BE2C (cell line): ENCODE data around the gene JARID2.

Source experiments
- DNase-seq: peaks from one replicate; pipeline ENCODE4 v3.0.0-alpha.2; 2020
- H3K27me3 ChIP-seq: fragments of 250-450 bp; sonication (Bioruptor Pico); 2 replicates; pipeline ENCODE4 v1.5.1; 2020; ENCODE audit warnings: mild to moderate bottlenecking
- H3K36me3 ChIP-seq: fragments of 250-450 bp; sonication (Bioruptor Pico); 2 replicates; pipeline ENCODE4 v1.5.1; 2020; ENCODE audit warnings: mild to moderate bottlenecking
- H3K4me1 ChIP-seq: fragments of 250-450 bp; sonication (Bioruptor Pico); 2 replicates; pipeline ENCODE4 v1.5.1; 2020
- H3K4me3 ChIP-seq: 2 replicates; pipeline ENCODE4 v1.5.1; 2011; ENCODE audit warnings: low read depth, low read length
- H3K9me3 ChIP-seq: fragments of 250-450 bp; sonication (Bioruptor Pico); 2 replicates; pipeline ENCODE4 v1.5.1; 2020
- CTCF ChIP-seq: IDR thresholded peaks from 2 replicates; pipeline ENCODE4 v1.5.1; 2012; ENCODE audit warnings: mild to moderate bottlenecking, low read depth, low read length

Gene JARID2

GRCh38 chr6:15553736-15554294, 307.9 kb downstream of the JARID2 start:
- Histone ChIP-seq H3K4me3 (no peak overlapping the region), H3K9me3 (no peaks in the 10 kb centered on the region; the same call in 1 of the 2 replicates), H3K27me3 (no peaks in the 10 kb centered on the region), H3K36me3 (no peaks in the 10 kb centered on the region), H3K4me1 (peaks cover 10% of the 10 kb centered on the region)
- TF ChIP-seq CTCF: no peak
- DNase-seq: no peak

DNA sequence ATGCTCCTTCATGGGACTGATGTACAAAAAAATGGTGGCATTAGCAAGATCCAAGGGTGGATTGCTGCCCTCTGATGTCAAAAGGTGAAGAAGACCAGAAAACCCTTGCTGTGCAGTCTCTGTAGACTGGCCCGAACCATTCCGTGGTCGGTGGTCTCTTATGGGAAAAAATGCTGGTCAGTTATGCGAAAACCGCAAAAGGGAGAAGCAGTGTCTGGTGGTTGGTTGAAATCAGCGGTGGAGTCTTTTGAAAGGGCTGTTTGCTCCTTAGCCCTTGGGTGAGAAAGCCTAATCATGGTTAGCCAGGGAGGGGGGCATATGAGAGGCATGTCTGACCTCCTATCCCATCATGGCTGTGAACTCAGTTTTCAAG, 308.8 kb downstream of the JARID2 start:
- peaks cover 10% of the 10 kb centered on the region for H3K4me1 ChIP-seq
- H3K36me3 ChIP-seq: no peaks in the 10 kb centered on the region
- no peaks in the 10 kb centered on the region for H3K27me3 ChIP-seq
- no peaks in the 10 kb centered on the region; the same call in 1 of the 2 replicates for H3K9me3 ChIP-seq
- TF ChIP-seq CTCF: no peak
- no peak for DNase-seq
- no peak overlapping the region for H3K4me3 ChIP-seq

- peaks cover 10% of the 10 kb centered on the region for H3K4me1 ChIP-seq
- no peaks in the 10 kb centered on the region for H3K36me3 ChIP-seq
- no peak for DNase-seq
- H3K9me3 ChIP-seq: no peaks in the 10 kb centered on the region; the same call in 1 of the 2 replicates
- H3K27me3 ChIP-seq: no peaks in the 10 kb centered on the region
- no peak for TF ChIP-seq CTCF
- no peak overlapping the region for H3K4me3 ChIP-seq
These were observed 309.5 kb downstream of the JARID2 start for GRCh38 chr6:15555101-15556038.

- TF ChIP-seq CTCF: no peak
- H3K36me3 ChIP-seq: no peaks in the 10 kb centered on the region
- no peaks in the 10 kb centered on the region; the same call in 1 of the 2 replicates for H3K9me3 ChIP-seq
- no peak overlapping the region for H3K4me3 ChIP-seq
- H3K4me1 ChIP-seq: peaks cover 7% of the 10 kb centered on the region; the same call in 1 of the 2 replicates
- DNase-seq: no peak
- no peaks in the 10 kb centered on the region for H3K27me3 ChIP-seq
These were observed 310.8 kb downstream of the JARID2 start for GRCh38 chr6:15556711-15557110.

DNA sequence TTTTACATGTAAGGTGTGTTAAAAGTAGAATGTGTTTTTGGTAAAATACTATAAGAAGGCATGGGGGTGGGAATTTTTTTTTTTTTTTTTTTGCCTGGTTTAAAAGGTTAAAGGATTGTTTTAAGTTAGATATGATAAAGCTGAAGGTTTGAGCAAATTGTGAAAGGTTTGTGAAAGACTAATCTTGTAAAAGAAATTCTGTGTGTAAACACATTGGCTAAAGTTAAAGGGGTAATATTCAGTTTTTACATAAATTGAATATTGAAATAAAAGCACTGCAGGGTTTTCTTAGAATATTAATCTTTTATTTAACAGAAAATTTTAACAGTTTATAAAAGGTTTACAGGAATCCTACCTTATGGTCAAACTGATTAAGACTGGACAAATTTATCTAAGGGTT, 311.3 kb downstream of the JARID2 start:
- H3K9me3 ChIP-seq: no peaks in the 10 kb centered on the region; the same call in 1 of the 2 replicates
- H3K4me3 ChIP-seq: no peak overlapping the region
- no peak for DNase-seq
- H3K27me3 ChIP-seq: no peaks in the 10 kb centered on the region
- no peak for TF ChIP-seq CTCF
- H3K4me1 ChIP-seq: peaks cover 4% of the 10 kb centered on the region; the same call in 1 of the 2 replicates
- no peaks in the 10 kb centered on the region for H3K36me3 ChIP-seq

DNA sequence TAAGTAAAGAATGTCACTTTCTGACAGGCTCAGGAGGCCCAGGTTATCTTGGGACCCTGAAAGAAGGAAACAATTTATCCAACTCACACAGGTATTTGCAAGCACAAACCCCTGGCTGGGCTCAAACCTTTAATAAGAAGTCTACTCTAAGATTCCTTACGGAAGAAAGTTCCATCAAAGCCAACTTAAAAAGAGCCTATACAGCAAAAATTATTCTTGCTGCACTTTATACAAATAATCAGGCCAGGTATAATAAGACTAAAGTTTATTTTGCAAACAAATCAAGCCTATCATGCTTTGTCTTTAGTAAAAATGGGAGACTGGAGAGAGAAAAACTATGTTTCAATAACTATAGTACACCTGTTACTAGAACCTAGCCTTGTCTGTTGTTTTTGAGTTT, 314.8 kb downstream of the JARID2 start:
- Histone ChIP-seq H3K36me3 (no peaks in the 10 kb centered on the region), H3K4me3 (no peak overlapping the region), H3K27me3 (no peaks in the 10 kb centered on the region), H3K9me3 (no peaks in the 10 kb centered on the region), H3K4me1 (peaks cover 4% of the 10 kb centered on the region; the same call in 1 of the 2 replicates)
- no peak for TF ChIP-seq CTCF
- DNase-seq: no peak
